GM18505 (cell line): ENCODE results near the gene CHRDL2.

Source experiments
- ATAC-seq: cut with Tn5 transposase; IDR thresholded peaks from one replicate; pipeline ENCODE4 v1.9.1; 2021; ENCODE audit not compliant: unreplicated experiment
- POLR2A ChIP-seq: IDR thresholded peaks from 4 replicates; pipeline ENCODE4 v1.6.1; 2011; ENCODE audit warnings: borderline replicate concordance; ENCODE audit not compliant: insufficient read depth, insufficient read length; ENCODE audit errors: extremely low read depth

CHRDL2 gene

DNA sequence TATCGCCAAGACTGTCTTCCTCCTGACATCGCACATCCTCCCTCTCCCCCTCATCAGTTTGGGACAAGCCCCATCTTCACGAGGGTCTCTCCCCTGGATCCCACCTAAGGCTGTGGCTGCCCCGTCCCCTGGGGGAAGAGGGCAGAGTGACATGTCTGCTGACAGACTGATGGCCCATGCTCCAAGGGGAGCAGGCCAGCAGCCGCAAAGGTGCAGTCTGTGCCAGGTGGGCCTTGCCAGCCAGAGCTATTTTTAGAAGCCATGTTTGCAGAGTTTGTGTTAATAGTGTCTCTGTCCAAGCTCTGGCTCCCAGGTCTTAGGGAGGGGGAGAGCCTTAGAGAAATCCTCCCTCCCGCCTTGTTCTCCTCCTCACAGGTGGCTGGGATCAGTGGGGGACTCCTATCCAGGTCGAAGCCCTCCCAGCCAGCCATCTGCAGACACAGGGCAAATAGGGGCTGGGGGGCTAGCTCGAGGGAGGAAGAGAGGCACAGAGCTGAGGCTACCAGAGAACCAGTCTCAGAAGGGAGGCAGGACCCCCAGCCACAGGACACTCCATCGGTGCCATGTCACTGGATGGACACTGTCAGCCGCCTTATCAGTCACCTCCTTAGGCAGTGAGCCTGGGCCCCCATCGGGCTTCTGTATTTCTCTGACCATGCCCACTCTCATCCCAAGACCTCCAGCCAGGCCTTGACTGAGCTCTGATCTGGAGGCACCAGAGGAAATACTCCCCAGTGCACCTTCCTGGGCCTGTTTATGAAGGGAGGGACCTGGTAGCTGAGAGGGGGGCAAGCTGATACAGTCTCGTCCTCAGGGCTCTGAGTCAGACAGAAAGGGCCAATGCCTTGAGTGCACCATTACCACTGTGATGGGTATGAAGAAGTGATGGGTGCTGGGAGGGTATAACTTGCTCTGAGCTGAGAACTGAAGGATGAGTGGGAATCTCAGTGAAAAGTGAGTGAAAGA is 49.3 kb downstream of the CHRDL2 start:
- TF ChIP-seq POLR2A, result no peak
- ATAC-seq, result no peak

DNA sequence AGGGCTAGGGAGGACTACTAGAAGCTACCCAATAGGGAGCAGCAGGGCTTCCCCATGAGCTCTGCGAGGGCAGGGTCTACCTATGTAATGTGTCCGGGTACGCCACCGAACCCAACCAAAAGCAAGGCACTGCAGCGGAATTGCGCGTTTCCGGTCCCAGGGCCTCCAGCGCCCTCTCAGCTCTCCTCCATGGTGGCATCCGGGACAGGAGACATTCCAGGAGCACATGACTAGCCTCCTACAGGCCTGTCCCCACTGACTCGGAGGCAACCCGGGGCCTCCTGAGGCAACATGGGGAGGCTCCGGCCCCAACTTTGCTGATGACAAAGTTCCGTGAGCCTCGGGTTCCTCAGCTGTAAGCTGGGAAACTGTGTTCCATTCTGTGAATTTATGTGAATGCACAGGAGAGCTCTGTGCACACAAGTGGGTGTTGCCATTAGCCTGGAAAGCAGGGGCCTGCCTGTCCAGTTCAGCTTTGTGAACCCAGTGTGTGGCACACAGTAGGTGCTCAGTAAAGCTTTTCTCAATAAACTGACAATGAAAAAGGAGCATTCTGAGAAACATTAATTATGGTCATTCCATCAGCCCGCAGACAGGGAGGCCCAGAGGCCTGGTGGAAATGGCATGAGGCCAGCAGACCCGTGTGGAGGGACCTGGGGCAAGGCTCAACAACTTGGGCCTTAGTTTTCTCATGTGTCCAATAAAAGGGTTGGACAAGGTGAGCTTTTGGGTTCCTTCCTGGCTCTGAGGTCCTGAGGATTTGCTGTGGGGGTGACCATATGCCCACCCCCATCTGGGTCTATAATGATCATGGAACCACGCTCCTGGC is 50.3 kb downstream of the CHRDL2 start:
- TF ChIP-seq POLR2A, result no peak
- ATAC-seq, result no peak

DNA sequence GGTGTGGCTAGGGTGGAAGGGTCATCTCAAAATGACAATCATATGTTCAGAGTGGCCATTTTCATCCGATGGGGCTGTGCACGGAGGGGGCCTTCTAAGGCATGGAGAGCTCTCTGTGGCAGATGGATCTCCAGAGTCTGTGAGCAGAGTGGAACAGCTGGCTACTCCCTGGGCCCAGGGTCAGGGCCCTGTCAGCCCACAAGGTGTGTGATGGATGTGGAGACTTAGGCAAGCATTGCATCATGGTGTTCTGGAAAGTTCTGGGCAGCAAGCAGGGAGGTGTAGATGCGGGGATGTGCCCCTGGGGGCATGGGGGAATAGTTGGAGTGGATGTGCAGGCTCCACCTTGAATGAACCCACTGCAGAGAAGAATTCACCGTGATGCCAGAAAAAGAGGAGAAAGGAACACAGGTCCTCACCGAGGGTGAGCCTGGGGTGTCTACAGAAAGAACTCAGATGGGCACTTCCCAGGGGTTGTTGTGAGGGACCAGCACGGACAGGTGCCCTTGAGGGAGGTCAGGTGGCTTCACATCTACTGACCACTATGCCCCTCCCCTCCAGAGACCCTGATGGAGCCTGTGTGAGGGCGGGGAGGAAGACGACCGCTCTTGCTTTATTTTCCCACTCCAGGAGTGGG is 51.1 kb downstream of the CHRDL2 start:
- no peak for ATAC-seq
- TF ChIP-seq POLR2A, result no peak

DNA sequence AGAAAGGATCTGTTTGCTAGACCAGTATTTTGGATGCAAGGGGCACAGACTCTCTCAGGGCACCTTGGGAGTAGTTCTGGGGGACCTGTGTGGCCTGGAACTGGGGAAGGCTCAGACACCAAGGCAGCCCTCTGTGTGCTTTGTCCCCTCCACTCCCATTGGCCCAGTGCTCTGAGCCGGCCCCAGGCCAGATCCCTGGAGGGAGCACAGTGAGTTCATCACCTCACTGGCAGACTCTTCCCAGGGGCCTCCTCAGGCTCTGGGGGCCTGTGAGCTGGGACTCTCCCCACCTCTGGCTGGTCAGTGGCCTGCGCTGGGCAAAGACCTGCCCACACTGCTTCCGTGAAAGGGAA is 51.7 kb downstream of the CHRDL2 start:
- TF ChIP-seq POLR2A, result no peak
- no peak for ATAC-seq

DNA sequence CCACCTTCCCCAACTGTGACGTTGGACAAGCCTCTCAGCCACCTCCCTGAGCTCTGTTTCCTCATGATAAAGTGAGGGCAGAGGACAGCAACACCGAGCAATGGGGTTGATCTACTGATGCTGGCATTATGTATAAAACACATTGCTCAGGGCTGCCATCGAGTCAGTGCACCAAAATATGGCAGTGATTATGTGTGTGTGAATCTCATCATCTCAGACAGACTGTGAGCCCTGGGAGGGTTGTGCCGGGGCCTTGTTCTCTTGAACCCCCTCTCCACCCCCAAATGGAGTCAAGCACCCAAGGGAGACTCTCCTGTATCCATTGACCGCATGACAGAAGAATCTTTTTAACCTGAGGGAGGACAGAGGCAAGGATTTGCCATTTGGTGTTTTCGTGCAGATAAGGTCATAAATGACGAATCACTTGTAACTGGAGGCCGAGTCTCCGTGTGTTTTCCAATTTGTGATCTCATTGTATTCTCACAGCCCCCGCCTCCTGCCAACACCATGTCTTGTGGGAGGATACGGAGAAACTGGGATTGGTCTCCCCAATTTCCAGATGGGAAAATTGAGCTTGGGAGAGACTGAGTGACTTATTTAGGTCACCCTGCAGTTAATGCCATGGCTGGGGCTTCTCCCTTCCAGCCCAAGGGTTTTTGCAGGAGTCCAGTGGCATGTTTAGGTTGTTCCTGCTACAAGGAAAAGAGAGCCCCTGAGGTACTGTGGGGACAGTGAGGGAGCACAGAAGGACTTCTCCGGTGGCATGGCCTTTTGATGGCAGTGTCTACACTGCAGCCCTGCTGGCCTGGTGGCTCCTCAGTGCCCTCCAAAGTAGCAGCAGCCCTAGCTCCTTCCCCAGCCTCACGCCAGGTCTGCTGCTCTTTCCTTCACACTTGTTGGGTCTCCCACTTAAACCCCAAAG is 52.4 kb downstream of the CHRDL2 start:
- TF ChIP-seq POLR2A, result no peak
- ATAC-seq, result no peak

DNA sequence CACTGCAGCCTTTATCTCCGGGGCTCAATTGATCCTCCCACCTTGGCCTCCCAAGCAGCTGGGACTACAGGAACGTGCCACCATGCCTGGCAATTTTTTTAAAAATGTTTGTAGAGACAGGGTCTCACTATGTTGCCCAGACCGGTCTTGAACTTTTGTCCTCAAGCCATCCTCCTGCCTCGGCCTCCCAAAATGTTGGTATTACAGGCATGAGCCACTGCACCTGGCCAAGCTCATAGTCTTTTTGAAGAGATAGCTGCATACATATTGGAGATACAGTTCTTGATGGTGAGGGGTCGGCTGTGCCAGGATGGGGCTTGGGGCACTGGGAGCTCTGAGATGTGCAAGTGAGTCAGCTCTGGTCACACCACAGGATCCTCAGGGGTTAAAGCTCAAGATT is 53.2 kb downstream of the CHRDL2 start:
- no peak for TF ChIP-seq POLR2A
- no peak for ATAC-seq

DNA sequence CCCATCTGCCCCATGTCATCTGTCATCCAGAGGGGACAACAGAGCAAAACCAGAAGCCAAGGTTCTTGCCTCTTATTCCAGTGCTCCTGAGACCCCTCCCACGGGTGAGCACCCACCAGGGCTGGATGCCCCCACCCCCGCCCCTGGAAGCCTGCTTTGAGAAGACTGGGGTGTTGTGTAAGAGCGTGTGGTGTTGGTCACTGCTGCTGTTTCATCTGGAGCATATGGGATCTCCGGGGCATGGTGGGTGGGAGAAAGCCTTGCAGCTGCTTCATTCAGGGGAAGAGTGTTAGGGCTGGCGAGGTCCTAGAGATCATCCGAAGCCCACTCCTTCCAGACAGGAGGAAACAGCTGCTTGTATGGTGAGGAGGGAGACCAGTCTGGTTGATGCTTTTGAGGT is 54.1 kb downstream of the CHRDL2 start:
- TF ChIP-seq POLR2A, result no peak
- no peak for ATAC-seq

DNA sequence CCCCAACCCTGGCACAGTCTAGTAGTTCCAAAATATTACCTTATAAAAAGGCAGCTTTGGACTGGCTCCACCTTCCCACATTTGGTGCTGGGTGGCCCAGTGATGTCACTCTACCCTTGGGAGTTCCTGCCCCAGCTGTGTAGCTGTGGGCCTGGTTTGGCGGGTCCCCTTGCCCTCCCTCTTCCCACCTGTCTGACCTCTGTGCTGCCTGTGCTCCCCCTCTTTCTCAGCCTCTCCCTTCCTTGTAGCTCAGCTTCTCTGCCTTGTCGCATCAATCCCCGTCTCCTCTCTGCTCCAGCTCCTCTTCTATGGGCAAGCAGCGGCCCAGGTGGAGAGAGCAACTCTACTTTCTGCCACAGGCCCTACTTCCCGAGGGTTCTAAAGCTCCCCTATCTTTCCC is 54.6 kb downstream of the CHRDL2 start:
- no peak for ATAC-seq
- TF ChIP-seq POLR2A, result no peak

DNA sequence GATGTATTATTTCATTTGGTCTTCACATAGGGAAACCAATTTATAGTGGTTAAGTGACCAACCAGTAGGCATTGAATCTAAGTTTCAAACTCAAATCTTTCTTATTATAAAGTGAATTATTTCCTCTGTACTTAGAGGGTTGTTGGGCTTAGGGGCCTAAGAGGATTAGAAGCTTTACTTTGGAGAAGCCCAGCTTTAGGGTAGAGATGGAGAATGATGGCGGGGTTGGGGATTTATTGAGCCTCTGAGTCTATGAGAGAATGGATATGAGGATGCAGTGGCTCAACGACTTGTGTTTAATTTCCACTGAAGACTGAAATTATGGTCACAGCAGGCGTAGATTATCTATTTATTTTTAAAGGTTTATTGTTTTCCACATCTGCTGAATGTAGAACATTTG is 55.5 kb downstream of the CHRDL2 start:
- no peak for TF ChIP-seq POLR2A

DNA sequence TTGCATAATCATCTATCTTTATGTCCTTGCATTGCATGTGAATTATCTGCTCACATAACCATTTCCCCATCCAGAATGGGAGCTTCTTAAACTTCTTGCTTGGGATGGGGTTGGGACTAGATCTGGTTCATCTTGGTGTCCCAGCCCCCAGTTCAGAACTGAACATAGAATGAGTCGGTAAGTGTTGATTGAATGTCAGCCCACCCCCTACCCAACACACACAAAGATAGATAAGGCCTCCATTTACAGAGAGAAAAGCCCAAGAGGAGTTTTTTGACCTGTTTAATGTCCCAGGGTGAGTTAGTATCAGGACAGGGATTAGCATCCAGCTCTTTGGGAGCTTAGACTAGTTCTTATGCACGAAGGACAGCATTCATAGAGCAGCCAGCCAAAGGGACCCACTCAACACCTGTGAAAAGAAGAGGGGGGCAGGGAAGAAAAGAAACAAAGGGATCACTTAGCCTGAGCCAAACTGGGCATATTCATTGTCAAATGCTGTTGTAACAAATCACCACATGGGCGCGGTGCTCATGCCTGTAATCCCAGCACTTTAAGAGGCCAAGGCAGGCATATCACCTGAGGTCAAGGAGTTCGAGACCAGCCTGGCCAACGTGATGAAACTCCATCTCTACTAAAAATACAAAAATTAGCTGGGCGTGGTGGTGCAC is 57.4 kb downstream of the CHRDL2 start:
- ATAC-seq, result no peak
- TF ChIP-seq POLR2A, result no peak

More for the DNA sequence above, 55.5 kb downstream of the CHRDL2 start:
- ATAC-seq, result no peak

DNA sequence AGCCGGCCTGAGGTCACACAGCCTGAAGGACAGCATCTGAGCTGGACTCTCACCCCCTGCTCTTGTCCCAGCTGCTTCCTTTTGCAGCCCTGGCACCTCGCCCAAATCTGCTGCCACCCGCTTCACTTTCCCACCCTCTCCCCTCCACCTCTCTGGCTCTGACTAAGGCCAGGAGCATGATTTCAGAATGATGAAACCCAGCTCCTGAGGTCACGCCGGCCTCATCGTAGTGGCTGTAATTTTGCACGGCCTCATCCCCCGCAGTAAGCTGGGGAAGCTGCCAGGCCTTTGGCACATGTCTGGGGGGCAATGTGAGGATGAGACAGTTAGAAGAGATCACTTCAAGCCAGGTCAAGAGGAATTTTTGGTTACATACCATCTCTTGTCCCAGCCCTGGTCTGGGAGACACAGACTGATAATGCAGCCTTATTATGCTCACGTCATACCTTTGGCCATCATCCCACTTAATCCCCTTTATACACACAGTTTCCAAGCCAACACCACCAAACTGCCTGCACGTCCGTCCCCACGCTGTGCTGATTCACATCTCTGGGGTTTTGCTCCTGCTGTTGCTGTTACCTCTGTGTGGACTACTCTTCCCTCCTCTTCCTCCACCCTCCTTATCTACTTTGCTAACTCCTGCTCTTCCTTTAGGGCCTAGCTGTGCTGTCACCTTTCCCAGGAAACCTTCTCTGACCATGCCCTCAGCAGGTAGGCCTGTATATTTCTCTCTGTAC is 58.1 kb downstream of the CHRDL2 start:
- no peak for TF ChIP-seq POLR2A
- ATAC-seq, result no peak
